ENCODE data around the gene CD93. TPM values are rescaled to one million over a fixed set of nuclear protein-coding genes. Genes with fewer than 3 reads are reported as not detected.
A peak's percentile ranks its signal among the peaks of the same experiment; 100 is the strongest.

The CD93 gene
- total RNA-seq, 2 experiments from 2014 or later: 0.11 TPM

DNA sequence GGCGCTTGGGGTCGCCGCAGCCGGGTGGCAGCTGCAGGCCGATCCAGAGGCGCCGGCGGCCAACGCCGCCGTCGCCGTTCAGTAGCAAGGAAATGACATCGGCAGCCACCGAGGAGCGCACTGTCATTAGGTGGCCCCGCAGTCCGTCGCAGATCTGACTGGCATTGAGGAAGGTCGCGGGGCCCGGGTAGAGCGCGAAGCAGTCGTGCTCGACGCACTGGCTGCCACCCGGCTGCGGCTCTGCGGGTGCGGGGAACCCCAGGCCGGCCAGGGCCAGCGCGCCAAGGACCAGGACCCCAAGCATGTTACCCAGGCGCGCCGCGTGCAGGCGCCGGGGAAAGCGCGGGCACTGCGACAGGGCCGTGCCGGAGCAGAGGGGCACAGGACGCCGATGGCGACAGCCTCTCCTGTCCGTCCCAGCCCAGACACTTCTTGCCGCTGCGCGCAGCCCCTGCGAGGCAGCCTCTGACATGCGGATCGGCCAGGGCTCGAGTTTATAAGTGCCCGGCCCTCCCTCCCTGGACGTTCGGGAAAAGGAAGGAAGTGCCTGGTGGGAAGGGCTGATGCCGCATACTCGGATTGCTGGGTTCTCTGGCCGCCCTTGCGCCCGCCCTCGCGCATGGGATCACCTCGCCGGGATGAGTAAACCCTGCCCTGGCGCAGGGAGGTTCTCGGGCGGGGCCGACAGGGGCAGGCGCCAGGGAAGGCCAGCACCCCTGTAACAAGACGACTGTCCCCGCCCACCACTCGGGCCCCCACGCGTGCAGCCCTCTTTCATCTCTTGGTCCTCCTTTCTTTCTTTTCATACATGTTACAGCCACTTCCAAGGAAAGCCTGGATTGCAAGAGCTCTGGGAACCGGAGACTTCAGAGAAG lies 36.7 kb downstream of the CD93 start, which contains the start of gene THBD:
TSS of gene THBD (minus strand) at position 472 of the 875 bp plus-strand sequence. CDS start at position 304, 168 bp downstream.
- Mint-ChIP-seq H3K4me3 (no peak within 1 kb of the TSS), H3K9me3 (no peaks in the 10 kb centered on the region), H3K4me1 (ENCODE audit: low read depth) (no peaks in the 10 kb centered on the region), H3K27ac (no peak within 1 kb of the TSS), H3K36me3 (ENCODE audit: low read depth) (no peaks in the 10 kb centered on the region), H3K27me3 (peaks cover 51% of the 10 kb centered on the region)
- POLR2A ChIA-PET: no interaction called here
- TF ChIP-seq, protein P1, sequence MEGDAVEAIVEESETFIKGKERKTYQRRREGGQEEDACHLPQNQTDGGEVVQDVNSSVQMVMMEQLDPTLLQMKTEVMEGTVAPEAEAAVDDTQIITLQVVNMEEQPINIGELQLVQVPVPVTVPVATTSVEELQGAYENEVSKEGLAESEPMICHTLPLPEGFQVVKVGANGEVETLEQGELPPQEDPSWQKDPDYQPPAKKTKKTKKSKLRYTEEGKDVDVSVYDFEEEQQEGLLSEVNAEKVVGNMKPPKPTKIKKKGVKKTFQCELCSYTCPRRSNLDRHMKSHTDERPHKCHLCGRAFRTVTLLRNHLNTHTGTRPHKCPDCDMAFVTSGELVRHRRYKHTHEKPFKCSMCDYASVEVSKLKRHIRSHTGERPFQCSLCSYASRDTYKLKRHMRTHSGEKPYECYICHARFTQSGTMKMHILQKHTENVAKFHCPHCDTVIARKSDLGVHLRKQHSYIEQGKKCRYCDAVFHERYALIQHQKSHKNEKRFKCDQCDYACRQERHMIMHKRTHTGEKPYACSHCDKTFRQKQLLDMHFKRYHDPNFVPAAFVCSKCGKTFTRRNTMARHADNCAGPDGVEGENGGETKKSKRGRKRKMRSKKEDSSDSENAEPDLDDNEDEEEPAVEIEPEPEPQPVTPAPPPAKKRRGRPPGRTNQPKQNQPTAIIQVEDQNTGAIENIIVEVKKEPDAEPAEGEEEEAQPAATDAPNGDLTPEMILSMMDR (IDR thresholded peaks at IDR 0.05): no peak
- peak; percentile 10 for DNase-seq
- CTCF ChIA-PET: no interaction called here
- intact Hi-C loops (cut with micrococcal nuclease): no loop called here
- ATAC-seq: peak; percentile 24

DNA sequence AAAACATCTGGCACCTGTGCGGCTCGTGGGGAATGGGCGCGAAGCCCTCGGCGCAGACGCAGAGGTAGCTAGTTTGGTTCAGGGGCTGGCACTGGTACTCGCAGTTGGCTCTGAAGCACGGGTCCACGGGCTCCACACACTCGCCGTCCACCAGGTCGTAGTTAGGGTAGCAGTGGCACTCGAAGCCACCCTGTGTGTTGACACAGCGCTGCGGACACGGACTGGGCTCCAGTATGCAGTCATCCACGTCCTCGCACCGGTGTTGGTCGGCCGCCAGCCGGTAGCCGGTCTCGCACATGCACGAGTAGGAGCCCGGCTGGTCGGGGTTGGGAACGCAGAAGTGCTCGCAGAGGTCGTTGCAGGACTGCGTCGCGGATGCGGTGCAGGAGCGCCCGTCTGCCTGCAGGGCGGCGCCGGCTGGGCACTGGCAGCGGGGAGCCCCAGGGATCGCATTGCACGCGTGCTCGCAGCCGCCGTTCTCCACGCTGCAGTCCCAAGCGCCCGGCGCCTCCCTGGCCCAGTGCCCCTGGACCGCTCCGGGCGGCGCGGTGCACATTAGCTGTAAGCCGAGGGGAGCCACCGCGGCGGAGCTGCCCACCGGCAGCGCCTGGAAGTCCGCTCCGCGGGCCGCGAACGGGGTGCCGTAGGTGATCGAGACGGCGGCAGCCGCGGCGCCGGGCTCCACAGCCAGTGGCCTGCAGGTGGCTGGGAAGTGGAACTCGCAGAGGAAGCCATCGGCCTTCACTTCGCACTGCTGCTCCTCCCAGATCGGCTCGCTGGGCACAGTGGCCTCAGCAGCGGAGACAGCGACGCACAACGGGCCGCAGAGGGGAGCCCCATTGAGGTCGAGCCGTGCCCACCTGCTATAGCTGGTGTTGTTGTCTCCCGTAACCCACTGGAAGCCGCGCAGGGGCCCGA lies 37.6 kb downstream of the CD93 start:
- Mint-ChIP-seq H3K4me1 (ENCODE audit: low read depth) (no peaks in the 10 kb centered on the region), H3K27me3 (peaks cover 53% of the 10 kb centered on the region), H3K27ac (no peak overlapping the region), H3K9me3 (no peaks in the 10 kb centered on the region), H3K4me3 (no peak overlapping the region), H3K36me3 (ENCODE audit: low read depth) (no peaks in the 10 kb centered on the region)
- TF ChIP-seq, protein P1 (IDR thresholded peaks at IDR 0.05): peak; percentile 35
- peak; percentile 61 for ATAC-seq
- DNase-seq: peak; percentile 39
- ChIA-PET CTCF (no interaction called here), POLR2A (no interaction called here)
- intact Hi-C loops (cut with micrococcal nuclease): no loop called here

DNA sequence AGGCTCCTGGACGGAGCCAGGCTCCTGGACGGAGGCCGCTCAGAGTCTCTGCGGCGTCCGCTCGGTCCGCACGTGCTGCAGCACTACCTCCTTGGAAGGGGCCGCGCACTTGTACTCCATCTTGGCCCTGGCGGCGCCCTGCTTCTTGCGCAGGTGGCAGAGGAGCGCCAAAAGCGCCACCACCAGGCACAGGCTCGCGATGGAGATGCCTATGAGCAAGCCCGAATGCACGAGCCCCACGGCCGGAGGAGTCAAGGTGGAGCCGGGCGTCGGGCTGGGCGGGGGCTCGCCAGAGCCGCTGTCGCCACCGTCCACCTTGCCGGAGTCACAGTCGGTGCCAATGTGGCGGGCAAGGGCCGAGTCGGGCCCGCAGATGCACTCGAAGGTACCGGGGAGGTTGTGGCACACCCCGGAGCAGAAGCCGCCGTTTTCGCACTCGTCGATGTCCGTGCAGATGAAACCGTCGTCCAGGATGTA lies 38.3 kb downstream of the CD93 start:
- Mint-ChIP-seq H3K27me3 (peaks cover 49% of the 10 kb centered on the region), H3K36me3 (ENCODE audit: low read depth) (no peaks in the 10 kb centered on the region), H3K4me1 (ENCODE audit: low read depth) (no peaks in the 10 kb centered on the region), H3K27ac (no peak overlapping the region), H3K9me3 (no peaks in the 10 kb centered on the region), H3K4me3 (no peak overlapping the region)
- intact Hi-C loops (cut with micrococcal nuclease): no loop called here
- CTCF ChIA-PET: no interaction called here
- POLR2A ChIA-PET: no interaction called here
- DNase-seq: no peak
- TF ChIP-seq, protein P1 (IDR thresholded peaks at IDR 0.05): no peak
- ATAC-seq: no peak

DNA sequence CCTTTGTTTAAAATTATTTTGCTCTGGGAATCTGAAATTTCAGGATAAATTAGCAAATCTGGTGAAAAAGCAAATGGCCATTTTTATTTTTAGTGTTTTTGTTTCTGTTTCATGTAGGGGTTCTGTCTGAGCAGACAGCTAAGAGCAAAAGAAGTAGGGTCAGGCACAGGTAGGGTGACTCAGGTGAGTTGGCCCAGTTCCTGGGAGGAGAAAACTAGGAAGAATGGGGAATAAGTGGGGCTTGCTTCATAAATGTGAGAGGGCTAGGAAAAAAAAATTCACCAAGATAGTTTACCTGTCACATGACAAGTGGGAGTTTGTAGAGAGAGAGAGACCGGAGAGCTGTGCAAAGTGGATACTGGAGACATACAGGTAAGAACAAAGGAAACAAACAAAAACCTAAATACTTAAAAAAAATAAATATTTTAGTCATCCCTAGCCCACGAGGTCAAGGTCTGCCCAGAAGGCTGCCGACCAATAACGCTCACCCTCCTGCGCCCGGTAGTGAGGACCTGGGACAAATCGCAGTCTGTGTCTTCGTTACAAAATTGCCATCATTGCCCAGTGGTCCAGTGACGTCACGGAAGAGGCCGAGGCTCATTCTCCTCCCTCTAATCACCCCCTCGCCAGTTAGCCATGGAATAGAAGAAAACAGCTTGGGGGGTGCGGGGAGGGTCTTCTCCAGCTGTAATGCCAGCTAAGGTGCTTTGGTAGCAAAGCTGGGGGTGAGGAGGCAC lies 39.0 kb downstream of the CD93 start:
- Mint-ChIP-seq H3K27me3 (peaks cover 43% of the 10 kb centered on the region), H3K27ac (no peak overlapping the region), H3K9me3 (no peaks in the 10 kb centered on the region), H3K36me3 (ENCODE audit: low read depth) (no peaks in the 10 kb centered on the region), H3K4me1 (ENCODE audit: low read depth) (no peaks in the 10 kb centered on the region), H3K4me3 (no peak overlapping the region)
- TF ChIP-seq, protein P1 (IDR thresholded peaks at IDR 0.05): no peak
- POLR2A ChIA-PET: no interaction called here
- DNase-seq (no peak), ATAC-seq (no peak)
- CTCF ChIA-PET: no interaction called here
- intact Hi-C loops (cut with micrococcal nuclease): no loop called here

All from activated CD8-positive, alpha-beta T cell treated with anti-CD3 and anti-CD28 coated beads for 36 hours (primary cell).